NT2/D1 (cell line): ENCODE measurements around the gene ABLIM2.

Experiments
- SUZ12 ChIP-seq: IDR thresholded peaks from 2 replicates; pipeline ENCODE4 v1.6.1; 2011; ENCODE audit not compliant: insufficient read length, insufficient read depth; ENCODE audit errors: extremely low read depth
- YY1 ChIP-seq: IDR thresholded peaks from 2 replicates; pipeline ENCODE4 v1.6.1; 2011; ENCODE audit not compliant: insufficient read length, insufficient read depth
- ZNF274 ChIP-seq: IDR thresholded peaks from 2 replicates; pipeline ENCODE4 v1.6.1; 2011; ENCODE audit warnings: mild to moderate bottlenecking, low read depth, low read length

DNA sequence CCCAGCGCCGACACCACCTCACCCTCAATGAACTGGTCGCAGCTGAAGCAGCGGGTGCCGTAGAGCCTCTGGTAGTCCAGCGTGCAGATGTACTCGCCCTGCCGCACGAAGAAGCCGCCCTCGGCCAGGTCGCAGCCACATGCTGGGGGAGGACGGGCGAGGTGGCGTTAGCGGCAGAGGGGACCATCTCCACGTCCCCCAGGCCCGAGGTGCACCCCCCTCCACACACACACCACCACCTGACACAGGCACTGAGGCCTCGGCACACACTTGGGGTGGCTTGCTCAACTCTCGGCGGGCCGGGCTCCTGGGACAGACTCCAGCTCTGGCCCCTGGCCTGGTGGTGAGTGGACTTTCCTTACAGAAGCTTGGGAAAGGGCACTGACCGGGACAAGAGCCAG is 61.5 kb downstream of the ABLIM2 start:
- no peak for TF ChIP-seq YY1
- TF ChIP-seq ZNF274 = no peak
- TF ChIP-seq SUZ12 = no peak
